IMR-90 (cell line): Measurements from ENCODE around the gene IFIT3. TPM values are rescaled to one million over a fixed set of nuclear protein-coding genes. Genes with fewer than 3 reads are reported as not detected.

Source experiments
- ATAC-seq: fragments of 200-7000 bp; cut with Tn5 transposase; 2 replicates; pipeline ENCODE4 v1.9.1; 2020; ENCODE audit warnings: low read depth, mild to moderate bottlenecking, moderate library complexity
- BruUV-seq: library from RNA; stranded (reverse); fragments of 400-500 nt; replicated peaks from 2 replicates; lab custom pipeline; 2021; lab: Mats Ljungman, UMichigan
- CTCF ChIA-PET: fragments of 300-600 bp; formaldehyde crosslinking; extraction: SDS; loops from one replicate; lab custom pipeline; 2021; ENCODE audit warnings: antibody characterized with exemption; lab: Yijun Ruan, JAX
- POLR2A ChIA-PET: fragments of 300-600 bp; sonication (Branson Sonifier 250); formaldehyde crosslinking; loops from one replicate; lab custom pipeline; 2022; ENCODE audit warnings: antibody characterized with exemption; ENCODE audit not compliant: unreplicated experiment; lab: Charles Lee
- DNase-seq: peaks from one replicate; pipeline ENCODE4 v3.0.0; 2013
- H2AFZ ChIP-seq: replicated peaks from 2 replicates; pipeline ENCODE3; 2013; ENCODE audit warnings: low read length, mild to moderate bottlenecking; ENCODE audit not compliant: poor library complexity
- H2AK5ac ChIP-seq: 2 replicates; pipeline ENCODE4 v1.6.1; 2013; ENCODE audit warnings: low read depth, low read length, inconsistent platforms
- H2AK9ac ChIP-seq: replicated peaks from 2 replicates; pipeline ENCODE3; 2013; ENCODE audit warnings: mild to moderate bottlenecking, low read depth, low read length, moderate library complexity; ENCODE audit not compliant: poor library complexity
- H2BK120ac ChIP-seq: 2 replicates; pipeline ENCODE4 v1.6.1; 2013; ENCODE audit warnings: low read depth, low read length, inconsistent platforms
- H2BK15ac ChIP-seq: 3 replicates; pipeline ENCODE4 v1.6.1; 2013; ENCODE audit warnings: low read depth, low read length, inconsistent platforms
- H2BK20ac ChIP-seq: 2 replicates; pipeline ENCODE4 v1.6.1; 2013; ENCODE audit warnings: low read depth, mild to moderate bottlenecking, inconsistent platforms, low read length, moderate library complexity
- H2BK5ac ChIP-seq: 2 replicates; pipeline ENCODE4 v1.6.1; 2013; ENCODE audit warnings: mild to moderate bottlenecking, low read depth, low read length, inconsistent platforms; ENCODE audit not compliant: poor library complexity, severe bottlenecking
- H3K14ac ChIP-seq: replicated peaks from 2 replicates; pipeline ENCODE4 v1.6.1; 2013; ENCODE audit warnings: low read depth, low read length, inconsistent platforms
- H3K18ac ChIP-seq: 2 replicates; pipeline ENCODE4 v1.6.1; 2013; ENCODE audit warnings: low read depth, low read length, control low read depth
- H3K23ac ChIP-seq: 2 replicates; pipeline ENCODE4 v1.6.1; 2013; ENCODE audit warnings: low read depth, low read length, inconsistent platforms
- H3K27ac ChIP-seq: 2 replicates; pipeline ENCODE4 v1.5.1; 2013; ENCODE audit warnings: mild to moderate bottlenecking, control low read depth, low read length; ENCODE audit not compliant: insufficient read depth
- H3K27me3 ChIP-seq: 2 replicates; pipeline ENCODE4 v1.6.1; 2013; ENCODE audit warnings: low read length; ENCODE audit not compliant: control insufficient read depth, insufficient read depth
- H3K36me3 ChIP-seq: 2 replicates; pipeline ENCODE4 v1.6.1; 2013; ENCODE audit warnings: low read length, mixed read lengths; ENCODE audit not compliant: control insufficient read depth, insufficient read depth
- H3K4ac ChIP-seq: 2 replicates; pipeline ENCODE4 v1.6.1; 2013; ENCODE audit warnings: low read depth, low read length, inconsistent platforms
- H3K4me1 ChIP-seq: 2 replicates; pipeline ENCODE4 v1.6.1; 2013; ENCODE audit warnings: low read length, mixed read lengths; ENCODE audit not compliant: control insufficient read depth, insufficient read depth
- H3K4me2 ChIP-seq: 2 replicates; pipeline ENCODE4 v1.6.1; 2013; ENCODE audit warnings: low read depth, mild to moderate bottlenecking, control low read depth, low read length, moderate library complexity
- H3K4me3 ChIP-seq: 2 replicates; pipeline ENCODE4 v1.5.1; 2013; ENCODE audit warnings: low read depth, mild to moderate bottlenecking, control low read depth, low read length, moderate library complexity; ENCODE audit not compliant: insufficient read depth
- H3K56ac ChIP-seq: 2 replicates; pipeline ENCODE4 v1.6.1; 2013; ENCODE audit warnings: low read length, inconsistent platforms; ENCODE audit not compliant: insufficient read depth; ENCODE audit errors: extremely low read depth
- H3K79me1 ChIP-seq, 2 experiments: 2 replicates each; pipeline ENCODE4 v1.6.1; 2013; ENCODE audit warnings: low read length in 2 of 2, inconsistent platforms in 1 of 2, low read depth in 1 of 2
- H3K9ac ChIP-seq: 2 replicates; pipeline ENCODE4 v1.6.1; 2013; ENCODE audit warnings: low read depth, low read length, control low read depth
- H3K9me1 ChIP-seq: 2 replicates; pipeline ENCODE4 v1.6.1; 2013; ENCODE audit warnings: low read length, inconsistent platforms; ENCODE audit not compliant: insufficient read depth
- H3K9me3 ChIP-seq: 2 replicates; pipeline ENCODE4 v1.6.1; 2013; ENCODE audit warnings: low read length; ENCODE audit not compliant: control insufficient read depth, insufficient read depth
- H4K20me1 ChIP-seq: 2 replicates; pipeline ENCODE4 v1.6.1; 2013; ENCODE audit warnings: low read length, inconsistent platforms; ENCODE audit not compliant: insufficient read depth
- H4K5ac ChIP-seq: 2 replicates; pipeline ENCODE4 v1.6.1; 2013; ENCODE audit warnings: mild to moderate bottlenecking, low read depth, low read length, control low read depth
- H4K8ac ChIP-seq, 2 experiments: 2 replicates each; pipeline ENCODE4 v1.6.1; 2013; ENCODE audit warnings: low read depth in 2 of 2, low read length in 2 of 2, control low read depth in 1 of 2, inconsistent platforms in 1 of 2
- H4K91ac ChIP-seq: 2 replicates; pipeline ENCODE4 v1.6.1; 2013; ENCODE audit warnings: low read depth, low read length, inconsistent platforms; ENCODE audit not compliant: insufficient read depth
- BHLHE40 ChIP-seq: fragments of 150-350 bp; IDR thresholded peaks from 2 replicates; pipeline ENCODE4 v1.6.1; 2016; ENCODE audit warnings: mild to moderate bottlenecking, low read depth, low read length
- CEBPB ChIP-seq: IDR thresholded peaks from 2 replicates; pipeline ENCODE4 v1.6.1; 2012; ENCODE audit warnings: low read depth, low read length, improper control_type of control experiment
- CHD1 ChIP-seq: IDR thresholded peaks from 2 replicates; pipeline ENCODE4 v1.6.1; 2012; ENCODE audit warnings: low read depth, low read length, improper control_type of control experiment
- CTCF ChIP-seq: conservative IDR thresholded peaks from 2 replicates; pipeline ENCODE4 v1.5.1; 2012; ENCODE audit warnings: mild to moderate bottlenecking, low read depth, low read length, improper control_type of control experiment
- MAFK ChIP-seq: IDR thresholded peaks from 2 replicates; pipeline ENCODE4 v1.6.1; 2012; ENCODE audit warnings: low read depth, low read length, improper control_type of control experiment
- MAZ ChIP-seq: IDR thresholded peaks from 2 replicates; pipeline ENCODE4 v1.6.1; 2012; ENCODE audit warnings: low read depth, mild to moderate bottlenecking, low read length, improper control_type of control experiment, moderate library complexity, borderline replicate concordance
- NFE2L2 ChIP-seq: fragments of 150-350 bp; IDR thresholded peaks from 2 replicates; pipeline ENCODE4 v1.6.1; 2016; ENCODE audit warnings: low read depth, mild to moderate bottlenecking, low read length
- POLR2A ChIP-seq: IDR thresholded peaks from 2 replicates; pipeline ENCODE4 v1.6.1; 2012; ENCODE audit warnings: mild to moderate bottlenecking, low read depth, low read length
- RFX5 ChIP-seq: IDR thresholded peaks from 2 replicates; pipeline ENCODE4 v1.8.0; 2012; ENCODE audit warnings: low read depth, mild to moderate bottlenecking, low read length, moderate library complexity
- WGBS, 2 experiments: methylation state at CpG; one replicate each; pipeline versions ENCODE4 v1.1.5 to v1.1.7; 2013; ENCODE audit warnings: missing lambda C conversion rate in 2 of 2; ENCODE audit not compliant: insufficient read length in 1 of 2; ENCODE audit errors: extremely low coverage in 2 of 2; 5-methylcytosine and 5-hydroxymethylcytosine counted together
- dilution Hi-C: fragments of 300-500 bp; cut with HindIII; formaldehyde crosslinking; loops from one replicate; pipeline ENCODE4 v1.14.3; 2018; ENCODE audit warnings: low sequenced_read_pairs; ENCODE audit not compliant: unreplicated experiment
- in situ Hi-C: fragments of 300-500 bp; cut with MboI; formaldehyde crosslinking; loops from 3 replicates; pipeline ENCODE4 v1.14.3; 2019; ENCODE audit warnings: low sequenced_read_pairs, inconsistent platforms, mixed read lengths
- intact Hi-C: fragments of 100-400 bp; cut with micrococcal nuclease; formaldehyde crosslinking; loops from 2 replicates; pipeline ENCODE4 v1.10.0; 2022
- polyA plus RNA-seq, 3 experiments: library from polyadenylated mRNA; depleted of rRNA; stranded (reverse); fragments of >200 nt; gene quantifications; 2 replicates each; pipeline ENCODE4 v1.2.3, GENCODE V29; 2012; ENCODE audit warnings: low replicate concordance in 1 of 3
- total RNA-seq: library from RNA; depleted of rRNA; stranded (reverse); fragments of >200 nt; gene quantifications from 2 replicates; pipeline ENCODE4 v1.2.3, GENCODE V29; 2012

IFIT3 gene
- total and polyA plus RNA-seq, 2 of the 4 experiments (the other 2 are of a cell fraction) = 3.5 to 7.3 TPM

DNA sequence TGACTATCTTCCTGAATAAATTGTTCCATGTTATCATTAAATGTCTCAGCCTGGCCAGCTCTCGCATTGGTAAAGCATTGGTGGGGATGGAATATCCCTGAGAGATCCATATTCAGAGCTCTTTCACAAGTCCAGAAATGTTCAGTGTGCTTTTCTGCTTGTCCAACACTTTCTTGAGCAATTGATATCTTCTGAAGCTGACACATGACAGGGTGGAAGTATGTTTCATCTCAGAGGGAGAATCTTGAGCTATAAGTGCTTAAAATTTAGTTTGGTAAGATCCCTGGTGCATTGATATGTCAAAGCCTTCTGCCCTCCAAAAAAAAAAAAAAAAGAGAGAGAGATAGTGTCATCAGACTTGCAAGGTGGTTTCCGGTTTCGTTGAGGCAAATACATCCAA, 7.4 kb downstream of the IFIT3 start:
- BruUV-seq = no TSS peak
- ATAC-seq (no peak), DNase-seq (no peak)
- WGBS, 2 experiments = no CpG with 5 or more reads among the region's 3 CpGs
- Histone ChIP-seq H3K4me1 (peaks cover 17% of the 10 kb centered on the region), H3K18ac (no peak overlapping the region), H2AK5ac (no peak overlapping the region), H3K4me2 (no peak overlapping the region), H3K23ac (no peak overlapping the region), H3K4me3 (no peak overlapping the region), H3K27ac (no peak overlapping the region), H3K56ac (no peak overlapping the region), H3K27me3 (no peaks in the 10 kb centered on the region), H3K14ac (no peak overlapping the region), H2AFZ (no peak overlapping the region), H4K5ac (no peak overlapping the region), H4K8ac (no peak overlapping the region), H3K9ac (no peak overlapping the region), H2BK20ac (no peak overlapping the region), H3K36me3 (peaks cover 6% of the 10 kb centered on the region), H2BK15ac (no peak overlapping the region), H4K20me1 (no peaks in the 10 kb centered on the region), H2BK5ac (no peak overlapping the region), H2BK120ac (no peak overlapping the region), H3K9me3 (no peaks in the 10 kb centered on the region), H3K4ac (no peak overlapping the region), H4K91ac (no peak overlapping the region), H2AK9ac (no peak overlapping the region), H3K79me1 (peaks cover 9 to 25% of the 10 kb centered on the region in 2 experiments), H3K9me1 (peaks cover 6% of the 10 kb centered on the region; the same call in 1 of the 2 replicates)
- dilution Hi-C loops = no loop called here
- no peak for TF ChIP-seq CHD1
- no peak for TF ChIP-seq POLR2A
- TF ChIP-seq NFE2L2 = no peak
- TF ChIP-seq CTCF = no peak
- TF ChIP-seq RFX5 = no peak
- no peak for TF ChIP-seq MAFK
- TF ChIP-seq BHLHE40 = no peak
- TF ChIP-seq MAZ = no peak
- no peak for TF ChIP-seq CEBPB
- intact Hi-C loops = no loop called here
- CTCF ChIA-PET = interaction anchor here (0.9 kb wide), 1 partner anchor 17 kb away, joined by 4 read pairs; no protein-coding TSS in a partner anchor
- in situ Hi-C loops = no loop called here
- POLR2A ChIA-PET = no interaction called here
